Ovary (tissue), 3 donors: ENCODE measurements around the gene BCS1L.

Experiments used
- CTCF ChIP-seq, 3 donors: fragments of 450-650 bp in 2 of 3; fragments of 200-600 bp in 1 of 3; IDR thresholded peaks; one replicate each; pipeline versions ENCODE4 v1.5.1 to v1.8.0; 2016 to 2022; ENCODE audit warnings: antibody characterized with exemption in 3 of 3, mild to moderate bottlenecking in 1 of 3
- EP300 ChIP-seq: sonication (generic); formaldehyde crosslinking; IDR thresholded peaks from one replicate; pipeline ENCODE4 v1.6.1; 2017; ENCODE audit warnings: antibody characterized with exemption
- POLR2A ChIP-seq: fragments of 450-650 bp; IDR thresholded peaks from one replicate; pipeline ENCODE4 v1.6.1; 2017; ENCODE audit warnings: antibody characterized with exemption, mild to moderate bottlenecking, moderate library complexity
- donor health status: DM: no; HTN: no; CAD: no.

GRCh38 chr2:218631837-218632236, 27.6 kb upstream of the BCS1L start:
- no peak for TF ChIP-seq CTCF (IDR thresholded peaks at IDR 0.05)
- no peak for TF ChIP-seq POLR2A
- no peak for TF ChIP-seq EP300
